CD4-positive, alpha-beta T cell treated with Interleukin-17A for 1 hour (primary cell): Measurements from ENCODE around the gene CLINT1.
A peak's percentile ranks its signal among the peaks of the same experiment; 100 is the strongest.
"Not testable (repeated sequence)": the region's sequence is repeated elsewhere in the genome, so short reads cannot be mapped to it uniquely, and the experiment has no call there.

Experiments
- DNase-seq: peaks from one replicate; pipeline ENCODE4 v3.0.0-alpha.2; 2020

The CLINT1 gene

GRCh38 chr5:157860898-157861890 is 2.2 kb upstream of the CLINT1 start:
- DNase-seq: no peak

DNA sequence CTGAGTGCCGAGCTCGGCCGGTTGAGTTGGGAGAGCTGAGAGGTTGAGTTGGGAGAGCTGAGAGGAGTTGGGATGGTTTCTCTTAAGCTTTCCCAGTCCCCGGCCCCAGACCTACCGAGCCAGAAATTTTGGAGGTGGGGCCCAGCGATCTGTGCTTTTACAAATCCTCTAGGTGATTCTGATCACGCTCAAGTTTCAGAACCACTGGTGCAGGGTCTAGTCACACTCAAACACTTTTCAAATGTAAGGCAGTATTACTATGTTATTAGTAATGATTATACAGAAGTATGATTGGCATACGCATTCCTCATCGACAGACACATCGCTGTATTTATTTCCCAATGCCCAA is 256 bp upstream of the CLINT1 start:
- no peak for DNase-seq

GRCh38 chr5:157857816-157858526 is 974 bp downstream of the CLINT1 start:
- DNase-seq: peak; percentile 49

DNA sequence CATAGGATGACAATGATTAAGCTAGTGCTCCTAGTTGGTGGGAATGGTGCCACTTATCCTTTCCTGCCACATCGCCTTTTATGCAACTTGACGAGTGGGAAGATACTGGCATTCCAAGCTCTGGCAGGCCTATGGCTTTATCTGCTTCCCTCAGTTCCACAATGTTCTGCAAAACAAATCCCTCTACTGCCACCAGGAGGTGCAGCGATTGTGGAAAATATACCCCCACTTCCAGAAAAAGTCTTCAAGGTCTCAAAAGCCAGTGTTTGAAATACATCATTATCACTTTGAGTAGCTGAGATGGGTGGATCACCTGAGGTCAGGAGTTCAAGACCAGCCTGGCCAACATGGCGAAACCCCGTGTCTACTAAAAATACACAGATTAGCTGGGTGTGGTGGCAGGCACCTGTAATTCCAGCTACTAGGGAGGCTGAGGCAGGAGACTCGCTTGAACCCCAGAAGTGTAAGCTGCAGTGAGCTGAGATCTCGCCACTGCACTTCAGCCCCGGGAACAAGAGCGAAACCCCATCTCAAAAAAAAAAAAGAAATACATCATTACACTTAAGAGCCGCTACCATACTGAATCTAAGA is 3.4 kb downstream of the CLINT1 start:
- peak; percentile 38 for DNase-seq

- not testable (repeated sequence) for DNase-seq
Measured at GRCh38 chr5:157853365-157853764, 5.6 kb downstream of the CLINT1 start.

DNA sequence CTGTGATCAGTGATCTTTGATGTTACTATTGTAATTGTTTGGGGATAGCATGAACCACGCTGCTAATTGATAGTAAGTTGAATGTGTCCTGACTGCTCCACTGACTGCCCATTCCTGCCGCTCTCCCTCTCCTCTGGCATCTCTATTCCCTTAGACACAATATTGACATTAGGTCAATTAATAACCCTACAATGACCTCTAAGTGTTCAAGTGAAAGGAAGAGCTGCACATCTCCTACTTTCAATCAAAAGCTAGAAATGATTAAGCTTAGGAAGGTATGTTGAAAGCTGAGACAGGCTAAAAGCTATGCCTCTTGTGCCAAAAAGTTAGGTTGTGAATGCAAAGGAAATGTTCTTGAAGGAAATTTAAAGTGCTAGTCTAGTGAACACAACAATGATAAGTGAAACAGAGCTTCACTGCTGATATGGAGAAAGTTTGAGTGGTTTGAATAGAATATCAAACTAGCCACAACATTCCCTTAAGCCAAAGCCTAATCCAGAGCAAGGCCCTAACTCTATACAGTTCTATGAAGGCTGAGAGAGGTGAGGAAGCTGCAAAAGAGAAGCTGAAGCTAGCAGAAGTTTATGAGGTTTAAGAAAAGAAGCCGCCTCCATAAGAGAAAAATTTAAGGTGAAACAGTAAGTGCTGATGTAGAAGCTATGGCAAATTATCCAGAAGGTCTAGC is 12.9 kb downstream of the CLINT1 start:
- no peak for DNase-seq

DNA sequence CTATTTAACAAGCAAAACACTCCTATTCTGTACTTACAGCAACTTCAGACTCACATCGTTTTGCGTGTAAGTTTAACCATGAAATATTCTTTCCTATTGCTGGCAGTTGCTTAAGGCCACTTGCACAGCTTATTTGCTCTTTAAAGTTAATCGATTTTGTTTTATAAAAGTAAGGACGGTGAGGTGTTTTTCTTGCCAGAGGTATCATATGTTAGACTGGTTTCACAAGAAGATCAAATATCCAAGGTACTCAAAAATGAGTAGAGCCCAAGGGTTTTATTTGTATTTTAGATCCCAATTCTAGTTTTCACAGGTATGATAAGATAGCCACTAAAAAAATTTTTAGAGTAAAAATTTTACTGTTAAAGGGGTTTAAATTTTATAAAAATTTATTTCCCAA is 16.2 kb downstream of the CLINT1 start:
- no peak for DNase-seq

DNA sequence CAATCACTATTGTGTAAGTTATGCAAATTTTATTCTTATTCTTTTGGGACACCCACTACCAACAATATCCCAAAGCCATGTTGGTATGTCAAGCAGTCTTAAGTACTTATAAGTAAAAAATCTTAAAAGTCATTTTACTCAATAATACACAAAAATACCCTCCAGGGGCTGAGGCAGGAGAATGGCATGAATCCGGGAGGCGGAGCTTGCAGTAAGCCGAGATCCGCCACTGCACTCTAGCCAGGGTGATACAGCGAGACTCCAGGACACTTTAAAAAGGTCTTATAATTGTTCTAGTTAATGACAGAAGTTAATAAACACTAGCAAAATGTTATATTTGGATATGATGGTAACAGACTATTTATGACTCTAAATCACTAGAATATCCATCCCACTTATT is 16.8 kb downstream of the CLINT1 start:
- DNase-seq: no peak

- no peak for DNase-seq
Measured at GRCh38 chr5:157839157-157839795, 19.7 kb downstream of the CLINT1 start.

DNA sequence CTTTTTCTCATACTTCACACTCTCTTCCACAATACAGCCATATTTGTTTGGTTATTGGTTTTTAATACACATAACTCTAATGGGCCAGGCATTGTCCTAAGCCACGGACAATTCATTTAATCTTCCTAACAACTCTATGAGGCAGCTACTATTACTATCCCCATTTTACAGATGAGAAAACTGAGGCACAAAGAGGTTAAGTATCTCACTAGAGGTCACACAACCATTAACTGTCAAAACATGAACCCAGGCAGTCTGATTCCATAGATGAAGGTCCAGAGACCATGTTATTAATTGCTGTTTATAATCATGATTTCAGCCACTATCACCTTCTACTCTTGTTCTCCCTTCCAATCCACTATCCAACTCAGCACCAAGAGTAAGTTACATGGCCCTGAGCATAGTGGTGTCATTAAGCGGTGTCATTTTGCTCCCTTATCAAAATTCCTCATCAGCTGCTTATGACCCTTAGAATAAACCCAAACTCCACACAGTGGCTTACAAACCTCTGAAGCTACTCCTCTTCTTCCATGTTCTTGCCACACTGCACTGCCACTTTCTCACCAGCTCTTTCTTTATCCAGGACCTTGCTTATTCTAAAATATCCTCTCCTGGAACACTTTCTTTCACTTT is 22.7 kb downstream of the CLINT1 start:
- no peak for DNase-seq

GRCh38 chr5:157835041-157835440 is 23.9 kb downstream of the CLINT1 start:
- no peak for DNase-seq

DNA sequence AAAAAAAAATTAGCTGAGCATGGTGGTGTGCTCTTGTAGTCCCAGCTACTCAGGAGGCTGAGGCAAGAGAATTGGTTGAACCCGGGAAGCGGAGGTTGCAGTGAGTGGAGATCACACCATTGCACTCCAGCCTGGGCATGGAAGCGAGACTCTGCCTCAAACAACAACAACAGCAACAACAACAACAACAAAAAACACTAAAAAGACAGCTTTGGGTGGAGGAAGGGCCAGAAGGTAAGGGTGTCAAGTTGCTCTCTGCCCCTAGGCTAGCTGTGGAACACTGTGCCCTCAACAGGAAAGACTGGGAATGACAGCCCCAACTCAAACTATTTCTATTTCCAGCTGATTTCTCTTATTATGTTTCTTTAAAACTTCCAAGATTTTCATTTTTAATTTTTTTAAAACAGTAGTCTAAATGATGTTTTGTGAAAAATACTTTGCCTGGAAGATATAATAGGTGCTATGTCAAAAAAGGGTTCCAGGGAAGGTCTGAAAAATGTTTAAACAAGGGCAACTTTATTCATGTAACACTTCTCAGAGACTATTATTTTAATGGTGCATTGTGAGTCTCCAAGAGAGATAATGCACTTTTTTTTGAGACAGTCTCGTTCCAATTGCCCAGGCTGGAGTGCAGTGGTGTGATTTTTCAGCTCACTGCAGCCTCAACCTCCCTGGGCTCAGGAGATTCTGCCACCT is 29.9 kb downstream of the CLINT1 start:
- DNase-seq: no peak

GRCh38 chr5:157828105-157828943 is 30.6 kb downstream of the CLINT1 start:
- no peak for DNase-seq

- DNase-seq: no peak
Measured at GRCh38 chr5:157827423-157827822, 31.5 kb downstream of the CLINT1 start.

DNA sequence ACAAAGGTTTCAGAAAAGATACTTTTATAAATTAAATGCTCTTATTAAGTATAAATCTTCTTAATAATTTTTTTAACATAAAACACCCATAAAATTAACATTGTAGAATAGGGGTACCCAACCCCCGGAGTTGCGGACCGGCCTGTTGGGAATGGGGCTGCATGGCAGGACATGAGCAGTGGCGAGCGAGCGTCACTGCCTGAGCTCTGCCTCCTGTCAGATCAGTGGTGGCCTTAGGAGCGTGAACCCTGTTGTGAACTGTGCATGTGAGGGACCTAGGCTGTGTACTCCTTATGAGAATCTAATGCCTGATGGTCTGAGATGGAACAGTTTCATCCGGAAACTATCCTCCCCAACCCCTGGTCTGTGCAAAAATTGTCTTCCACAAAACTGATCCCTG is 35.3 kb downstream of the CLINT1 start:
- DNase-seq: no peak

DNA sequence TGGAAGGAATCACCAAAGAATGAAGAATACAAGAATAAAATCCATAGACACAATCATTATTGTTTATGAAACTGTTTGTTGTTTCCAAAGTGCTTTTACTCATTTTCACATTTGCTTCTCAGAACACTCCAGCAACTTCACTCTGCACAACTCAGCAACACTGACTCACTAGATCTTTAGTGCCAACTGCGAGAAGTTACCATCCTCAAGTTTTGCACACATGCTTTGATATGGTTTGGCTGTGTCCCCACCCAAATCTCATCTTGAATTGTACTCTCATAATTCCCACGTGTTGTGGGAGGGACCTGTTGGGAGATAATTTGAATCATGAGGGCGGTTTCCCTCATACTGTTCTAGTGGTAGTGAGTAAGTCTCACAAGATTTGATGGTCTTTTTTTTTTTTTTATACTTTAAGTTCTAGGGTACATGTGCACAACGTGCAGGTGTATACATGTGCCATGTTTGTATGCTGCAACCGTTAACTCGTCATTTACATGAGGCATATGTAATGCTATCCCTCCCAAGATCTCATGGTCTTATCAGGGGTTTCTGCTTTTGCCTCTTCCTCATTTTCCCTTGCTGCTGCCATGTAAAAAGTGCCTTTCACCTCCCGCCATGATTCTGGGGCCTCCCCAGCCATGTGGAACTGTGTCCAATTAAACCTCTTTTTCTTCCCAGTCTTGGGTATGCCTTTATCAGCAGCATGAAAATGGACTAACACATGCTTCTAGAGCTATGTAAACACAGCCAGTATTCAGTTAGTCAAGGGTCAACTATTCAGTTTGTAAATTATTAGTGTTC is 36.9 kb downstream of the CLINT1 start:
- no peak for DNase-seq

DNA sequence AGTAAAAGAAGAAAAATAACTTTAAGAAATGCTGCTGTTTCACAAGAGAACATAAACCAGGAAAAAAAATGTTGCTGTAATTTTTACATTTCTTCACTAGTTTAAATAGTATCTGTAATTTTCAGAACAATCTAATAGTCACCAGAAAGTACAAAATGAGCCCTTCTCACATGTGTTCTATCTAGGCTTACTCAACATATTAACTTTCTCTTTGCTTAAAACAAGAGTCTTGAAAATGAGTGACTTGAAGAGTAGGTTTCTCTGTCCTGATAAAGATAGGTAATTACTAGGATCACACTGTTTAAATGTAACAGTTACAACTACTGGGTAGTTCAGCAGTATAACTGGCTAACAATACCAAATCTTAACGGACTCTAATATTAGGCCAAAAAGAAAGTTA is 37.5 kb downstream of the CLINT1 start:
- no peak for DNase-seq

GRCh38 chr5:157820593-157821252 is 38.2 kb downstream of the CLINT1 start:
- DNase-seq: peak; percentile 45

DNA sequence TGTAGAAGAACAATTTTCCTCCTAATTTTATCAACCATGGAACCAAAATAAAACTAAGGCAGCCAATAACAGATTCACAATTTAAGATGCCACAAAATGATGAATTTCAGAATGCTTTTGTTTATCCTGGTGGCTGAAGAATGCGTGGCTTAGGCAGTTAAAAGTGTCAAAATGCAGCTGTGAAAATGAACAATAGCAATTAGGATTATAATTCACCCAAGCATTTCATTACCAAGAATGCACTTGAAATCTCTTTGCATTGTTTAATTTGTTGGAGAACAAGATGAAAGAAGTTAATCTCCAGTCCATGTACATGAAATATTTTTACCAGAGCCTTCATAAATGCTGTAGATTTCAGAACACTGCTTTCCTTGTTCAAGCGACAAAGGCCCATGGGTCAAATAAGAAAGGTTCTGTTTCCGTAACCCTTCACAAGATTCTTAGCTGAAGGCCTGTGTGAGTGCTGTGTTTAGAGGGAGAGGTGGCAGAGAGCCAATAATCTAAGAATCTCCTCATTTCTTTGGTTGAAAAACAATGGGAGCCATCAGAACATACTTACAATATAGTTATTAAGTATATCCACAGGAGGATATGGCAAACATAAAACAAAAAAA is 39.3 kb downstream of the CLINT1 start:
- no peak for DNase-seq
